ENCODE results near the gene CHMP6. TPM values are rescaled to one million over a fixed set of nuclear protein-coding genes. Genes with fewer than 3 reads are reported as not detected.

The CHMP6 gene
- total and polyA plus RNA-seq, 9 of the 15 experiments (the other 6 are each of a cell fraction or from before 2014, with no cell fraction given), result 0.25 to 30.4 (median 13.4) TPM

- TF ChIP-seq ATF3 (IDR thresholded peaks at IDR 0.05) (peak; percentile 57), ATF3 (CRISPR knock-in tag; conservative IDR thresholded peaks at IDR 0.05) (no peak), HMBOX1 (IDR thresholded peaks at IDR 0.05) (0 out of 2 replicates have a peak, but pooled peaks have one; percentile 30), BHLHE40 (IDR thresholded peaks at IDR 0.05; ENCODE audit: low read length) (peak; percentile 75), CSDE1 (IDR thresholded peaks at IDR 0.05) (no peak), MTA3 (IDR thresholded peaks at IDR 0.05; ENCODE audit: borderline replicate concordance) (no peak), CXXC5 (CRISPR knock-in tag; IDR thresholded peaks at IDR 0.05) (peak; percentile 36)
These were observed 11.0 kb downstream of the CHMP6 start (continued) for GRCh38 chr17:81002409-81003361.
